Thyroid gland (tissue), 4 donors: ENCODE data around the gene CNGA3.

ENCODE experiments used
- POLR2A ChIP-seq, 2 donors: fragments of 450-650 bp; IDR thresholded peaks; one replicate each; pipeline ENCODE4 v1.6.1; 2017; ENCODE audit warnings: antibody characterized with exemption in 2 of 2, mild to moderate bottlenecking in 2 of 2, moderate library complexity in 1 of 2
- TF ChIP-seq, protein P1 (sequence below), 6 experiments: fragments of 200-600 bp in 3 of 6; fragments of 450-650 bp in 3 of 6; sonication (generic) in 3 of 6; IDR thresholded peaks; one replicate each; pipeline ENCODE4 v1.5.1; 2016 to 2019; ENCODE audit warnings: antibody characterized with exemption in 6 of 6, mild to moderate bottlenecking in 2 of 6, inconsistent platforms in 1 of 6, moderate library complexity in 1 of 6

DNA sequence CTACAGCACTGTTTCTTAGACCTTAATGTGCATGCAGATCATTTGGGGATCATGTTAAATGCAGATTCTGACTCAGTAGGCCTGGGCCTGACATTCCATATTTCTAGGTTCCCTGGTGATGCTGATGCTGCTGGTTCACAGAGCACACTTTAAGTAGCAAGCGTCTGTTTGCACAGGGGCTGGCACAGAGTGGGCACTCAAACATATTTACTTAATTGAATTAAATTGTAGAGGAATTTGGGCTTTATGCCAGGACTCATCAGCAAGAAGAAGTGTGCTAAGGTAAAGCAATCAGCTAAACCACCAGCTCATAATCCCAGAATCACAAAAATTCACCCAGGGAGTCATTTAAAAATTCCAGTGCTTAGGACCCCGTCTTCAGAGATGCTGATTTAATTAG is 73.3 kb downstream of the CNGA3 start:
- TF ChIP-seq, protein P1, sequence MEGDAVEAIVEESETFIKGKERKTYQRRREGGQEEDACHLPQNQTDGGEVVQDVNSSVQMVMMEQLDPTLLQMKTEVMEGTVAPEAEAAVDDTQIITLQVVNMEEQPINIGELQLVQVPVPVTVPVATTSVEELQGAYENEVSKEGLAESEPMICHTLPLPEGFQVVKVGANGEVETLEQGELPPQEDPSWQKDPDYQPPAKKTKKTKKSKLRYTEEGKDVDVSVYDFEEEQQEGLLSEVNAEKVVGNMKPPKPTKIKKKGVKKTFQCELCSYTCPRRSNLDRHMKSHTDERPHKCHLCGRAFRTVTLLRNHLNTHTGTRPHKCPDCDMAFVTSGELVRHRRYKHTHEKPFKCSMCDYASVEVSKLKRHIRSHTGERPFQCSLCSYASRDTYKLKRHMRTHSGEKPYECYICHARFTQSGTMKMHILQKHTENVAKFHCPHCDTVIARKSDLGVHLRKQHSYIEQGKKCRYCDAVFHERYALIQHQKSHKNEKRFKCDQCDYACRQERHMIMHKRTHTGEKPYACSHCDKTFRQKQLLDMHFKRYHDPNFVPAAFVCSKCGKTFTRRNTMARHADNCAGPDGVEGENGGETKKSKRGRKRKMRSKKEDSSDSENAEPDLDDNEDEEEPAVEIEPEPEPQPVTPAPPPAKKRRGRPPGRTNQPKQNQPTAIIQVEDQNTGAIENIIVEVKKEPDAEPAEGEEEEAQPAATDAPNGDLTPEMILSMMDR (IDR thresholded peaks at IDR 0.05) = no peak
- no peak for TF ChIP-seq POLR2A (IDR thresholded peaks at IDR 0.05)
